Ovary (tissue), 9 donors: ENCODE data around the gene PRDM15. TPM values are rescaled to one million over a fixed set of nuclear protein-coding genes. Genes with fewer than 3 reads are reported as not detected.

ENCODE experiments used
- DNase-seq, 5 donors: peaks; one replicate each; pipeline ENCODE4 v3.0.0-alpha.2; 2019 to 2020
- H3K27ac ChIP-seq, 2 donors: fragments of 200-600 bp; one replicate each; pipeline versions ENCODE4 v1.5.1 to v1.8.0; 2019 to 2022
- H3K27me3 ChIP-seq: fragments of 200-600 bp; one replicate; pipeline ENCODE4 v1.8.0; 2022
- H3K36me3 ChIP-seq: fragments of 200-600 bp; sonication (generic); one replicate; pipeline ENCODE4 v1.5.1; 2019
- H3K4me1 ChIP-seq: one replicate; pipeline ENCODE4 v1.8.1; 2013; ENCODE audit warnings: mild to moderate bottlenecking, moderate library complexity; ENCODE audit not compliant: insufficient read depth
- H3K4me3 ChIP-seq: fragments of 200-600 bp; sonication (generic); one replicate; pipeline ENCODE4 v1.5.1; 2017
- H3K9me3 ChIP-seq, 2 donors: fragments of 200-600 bp in 1 of 2; sonication (generic) in 1 of 2; one replicate each; pipeline versions ENCODE4 v1.5.1 to v1.8.1; 2013 to 2019; ENCODE audit warnings: mild to moderate bottlenecking in 1 of 2, moderate library complexity in 1 of 2
- EP300 ChIP-seq: sonication (generic); formaldehyde crosslinking; IDR thresholded peaks from one replicate; pipeline ENCODE4 v1.6.1; 2017; ENCODE audit warnings: antibody characterized with exemption
- POLR2A ChIP-seq: fragments of 450-650 bp; IDR thresholded peaks from one replicate; pipeline ENCODE4 v1.6.1; 2017; ENCODE audit warnings: antibody characterized with exemption, mild to moderate bottlenecking, moderate library complexity
- WGBS, 3 donors: extraction: QIAGEN DNeasy Blood & Tissue Kit in 1 of 3; methylation state at CpG; one replicate each; pipeline versions ENCODE4 v1.1.5 to v1.1.7; 2013 to 2017; 5-methylcytosine and 5-hydroxymethylcytosine counted together
- intact Hi-C, 4 donors: fragments of 100-400 bp; cut with DNase I; formaldehyde crosslinking; loops; one replicate each; pipeline versions ENCODE4 v1.11.0 to v1.15.1; 2022 to 2023
- polyA plus RNA-seq, 2 donors: library from polyadenylated mRNA; stranded (reverse); fragments of 200-250 nt in 1 of 2; fragments of 350-450 nt in 1 of 2; fragmentation: Illumina TruSeq in 1 of 2; extraction: RNeasy Lipid Tissue Mini Kit (QIAGEN cat#74804) in 1 of 2; gene quantifications; one replicate each; pipeline ENCODE4 v1.2.3, GENCODE V29; 2013 to 2014
- total RNA-seq, 7 donors: library from RNA; depleted of rRNA in 2 of 7; stranded (reverse); fragments of >200 nt in 2 of 7; fragmentation: NEBNext Ultra II Directional in 3 of 7; extraction: Animal tissue kit (Norgen Biotek cat#: 25700) in 3 of 7; gene quantifications; one replicate each; pipeline versions ENCODE4 v1.1.0 to v1.2.4, GENCODE V29; 2016 to 2023
- TF ChIP-seq, protein P1 (sequence below), 3 donors: fragments of 450-650 bp in 2 of 3; fragments of 200-600 bp in 1 of 3; IDR thresholded peaks; one replicate each; pipeline versions ENCODE4 v1.5.1 to v1.8.0; 2016 to 2022; ENCODE audit warnings: antibody characterized with exemption in 3 of 3, mild to moderate bottlenecking in 1 of 3
- donor health status: DM: no; HTN: no; CAD: no; lungs with moderate emphysema.
- donor health status: DM: no; HTN: no; CAD: no.
- donor health status: Bipolar disorder and iron deficiency.
- donor health status: DM: yes; HTN: yes; CAD: no.
- donor health status: DM: no; HTN: no; CAD: no.
- donor health status: DM: yes; HTN: yes; CAD: no.

PRDM15 gene
- total and polyA plus RNA-seq, 9 donors = 2.0 to 10.9 (median 5.9) TPM

DNA sequence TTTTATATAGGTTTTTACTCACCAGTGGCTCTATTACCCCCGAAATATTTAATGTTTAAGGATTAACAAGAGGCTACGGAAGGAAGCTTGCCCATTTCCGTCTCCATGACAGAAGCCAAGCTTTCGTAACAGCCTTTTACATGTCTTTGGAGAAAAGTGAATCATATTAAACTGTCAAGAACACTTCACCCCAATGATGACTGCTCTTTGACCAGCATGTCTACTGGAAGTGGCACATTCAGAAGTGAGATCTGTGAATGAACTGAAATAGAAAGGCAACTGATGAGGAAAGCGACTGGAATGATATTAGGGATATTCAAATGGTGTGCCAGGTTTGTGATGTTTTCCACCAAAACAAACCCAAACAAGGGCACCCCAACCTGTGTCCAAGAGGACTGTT, 8.5 kb upstream of the PRDM15 start:
- no peaks in the 10 kb centered on the region for H3K36me3 ChIP-seq
- H3K4me1 ChIP-seq = no peaks in the 10 kb centered on the region
- no peak overlapping the region for H3K27ac ChIP-seq
- DNase-seq = no peak
- intact Hi-C loops = loop anchor here in 1 of 4 donors (10.0 kb wide), 1 partner anchor 67 kb away; the partner anchor contains the start of gene C2CD2
- WGBS, 3 donors = 85 to 92% (median 92%) methylated on average over 5 of the region's 5 CpGs
- H3K9me3 ChIP-seq = no peaks in the 10 kb centered on the region
- no peak overlapping the region for H3K4me3 ChIP-seq
- TF ChIP-seq POLR2A (no peak), EP300 (no peak)
- TF ChIP-seq, protein P1, sequence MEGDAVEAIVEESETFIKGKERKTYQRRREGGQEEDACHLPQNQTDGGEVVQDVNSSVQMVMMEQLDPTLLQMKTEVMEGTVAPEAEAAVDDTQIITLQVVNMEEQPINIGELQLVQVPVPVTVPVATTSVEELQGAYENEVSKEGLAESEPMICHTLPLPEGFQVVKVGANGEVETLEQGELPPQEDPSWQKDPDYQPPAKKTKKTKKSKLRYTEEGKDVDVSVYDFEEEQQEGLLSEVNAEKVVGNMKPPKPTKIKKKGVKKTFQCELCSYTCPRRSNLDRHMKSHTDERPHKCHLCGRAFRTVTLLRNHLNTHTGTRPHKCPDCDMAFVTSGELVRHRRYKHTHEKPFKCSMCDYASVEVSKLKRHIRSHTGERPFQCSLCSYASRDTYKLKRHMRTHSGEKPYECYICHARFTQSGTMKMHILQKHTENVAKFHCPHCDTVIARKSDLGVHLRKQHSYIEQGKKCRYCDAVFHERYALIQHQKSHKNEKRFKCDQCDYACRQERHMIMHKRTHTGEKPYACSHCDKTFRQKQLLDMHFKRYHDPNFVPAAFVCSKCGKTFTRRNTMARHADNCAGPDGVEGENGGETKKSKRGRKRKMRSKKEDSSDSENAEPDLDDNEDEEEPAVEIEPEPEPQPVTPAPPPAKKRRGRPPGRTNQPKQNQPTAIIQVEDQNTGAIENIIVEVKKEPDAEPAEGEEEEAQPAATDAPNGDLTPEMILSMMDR (IDR thresholded peaks at IDR 0.05) = no peak
- no peaks in the 10 kb centered on the region for H3K27me3 ChIP-seq

GRCh38 chr21:41886328-41886727, 7.2 kb upstream of the PRDM15 start:
- DNase-seq = no peak
- Histone ChIP-seq H3K9me3 (no peaks in the 10 kb centered on the region), H3K4me1 (no peaks in the 10 kb centered on the region), H3K4me3 (no peak overlapping the region), H3K27me3 (no peaks in the 10 kb centered on the region), H3K27ac (no peak overlapping the region), H3K36me3 (no peaks in the 10 kb centered on the region)
- TF ChIP-seq EP300 = no peak
- no peak for TF ChIP-seq POLR2A
- TF ChIP-seq, protein P1 (IDR thresholded peaks at IDR 0.05) = no peak
- intact Hi-C loops = loop anchor here in 1 of 4 donors (10.0 kb wide), 1 partner anchor 68 kb away; the partner anchor contains the start of gene C2CD2
- WGBS, 3 donors = 42 to 62% (median 58%) methylated on average over 7 of the region's 7 CpGs

DNA sequence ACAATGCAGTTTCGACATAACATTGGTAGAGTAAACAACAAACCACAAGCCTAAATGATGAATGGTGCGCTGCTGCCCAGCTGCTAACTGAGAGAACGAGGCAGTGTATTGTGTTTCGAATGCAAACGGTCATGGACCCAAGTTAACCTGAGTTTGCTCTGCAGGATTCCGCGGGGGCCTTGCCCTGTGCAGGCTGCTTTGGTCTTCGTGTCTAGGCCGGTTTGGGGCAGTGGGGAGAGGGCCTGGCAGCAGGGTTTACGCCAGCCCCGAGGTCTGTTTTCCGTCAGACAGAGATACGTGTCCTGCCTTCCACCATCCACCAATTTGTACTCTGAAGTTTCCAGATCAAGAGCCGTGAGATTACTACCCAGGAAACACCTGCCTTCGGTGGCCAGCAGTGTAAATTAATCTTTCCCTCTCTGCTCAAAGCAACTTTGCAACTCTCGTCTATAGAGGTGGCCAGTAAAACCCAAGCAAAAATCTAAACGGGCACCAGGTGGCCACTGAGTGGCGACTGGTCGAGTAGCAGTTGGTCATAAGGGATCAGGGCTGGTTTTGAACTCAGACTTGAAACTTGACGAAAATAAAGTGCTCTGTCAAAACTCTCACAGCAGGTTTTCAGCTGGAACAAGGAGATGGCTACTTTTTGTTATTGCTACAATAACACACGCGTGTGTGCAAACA, 6.3 kb upstream of the PRDM15 start:
- 33 to 49% (median 49%) methylated on average over 22 of the region's 22 CpGs for WGBS, 3 donors
- Histone ChIP-seq H3K36me3 (no peaks in the 10 kb centered on the region), H3K27me3 (no peaks in the 10 kb centered on the region), H3K4me3 (no peak overlapping the region), H3K27ac (no peak overlapping the region), H3K4me1 (no peaks in the 10 kb centered on the region), H3K9me3 (no peaks in the 10 kb centered on the region)
- intact Hi-C loops = loop anchor here in 1 of 4 donors (10.0 kb wide), 1 partner anchor 69 kb away; the partner anchor contains the start of gene C2CD2
- no peak for DNase-seq
- TF ChIP-seq EP300 = no peak
- TF ChIP-seq POLR2A = no peak
- TF ChIP-seq, protein P1 (IDR thresholded peaks at IDR 0.05) = no peak

- intact Hi-C loops = loop anchor here in 1 of 4 donors (10.0 kb wide), 1 partner anchor 70 kb away; the partner anchor contains the start of gene C2CD2
- WGBS, 3 donors = 84 to 88% (median 85%) methylated on average over 19 of the region's 19 CpGs
Observed at GRCh38 chr21:41884501-41885030, 5.4 kb upstream of the PRDM15 start.

More at GRCh38 chr21:41884501-41885030, 5.4 kb upstream of the PRDM15 start:
- Histone ChIP-seq H3K4me1 (no peaks in the 10 kb centered on the region), H3K27ac (no peak overlapping the region), H3K4me3 (no peak overlapping the region), H3K36me3 (no peaks in the 10 kb centered on the region), H3K27me3 (no peaks in the 10 kb centered on the region), H3K9me3 (no peaks in the 10 kb centered on the region)
- DNase-seq = no peak
- TF ChIP-seq EP300 (no peak), POLR2A (no peak)
- TF ChIP-seq, protein P1 (IDR thresholded peaks at IDR 0.05) = no peak
